ENCODE measurements around the gene PRKCA.

The PRKCA gene

DNA sequence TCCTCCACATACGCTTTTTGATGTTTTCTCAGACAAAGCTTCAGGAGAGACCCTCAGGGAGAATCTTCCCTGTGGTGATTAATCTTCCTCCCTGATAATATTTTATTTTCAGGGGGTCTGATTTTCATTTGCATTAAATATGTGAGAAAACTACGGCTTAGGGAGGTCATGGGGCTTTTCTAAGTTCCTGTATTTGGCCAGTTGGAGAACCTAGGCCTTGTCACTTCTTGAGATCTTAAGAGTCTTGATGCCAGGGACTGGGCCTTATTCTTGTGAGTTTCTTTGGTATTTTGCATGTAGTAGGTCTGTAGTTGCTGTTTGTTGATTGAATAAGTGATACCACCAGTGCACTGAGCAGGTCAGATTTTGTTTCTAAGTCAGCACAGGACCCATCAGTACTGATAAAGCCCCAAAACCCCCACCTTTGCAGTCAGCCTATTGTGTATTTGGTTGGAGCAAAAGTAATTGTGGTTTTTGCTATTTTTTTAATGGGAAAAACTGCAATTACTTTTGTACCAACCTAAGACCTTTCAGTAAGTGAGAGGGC, 130.1 kb downstream of the PRKCA start:
- no peak for ATAC-seq
- no peak for TF ChIP-seq ZNF8 (CRISPR knock-in tag; IDR thresholded peaks at IDR 0.05)
- TF ChIP-seq ZFP3 (CRISPR knock-in tag; IDR thresholded peaks at IDR 0.05): 0 out of 2 replicates have a peak, but pooled peaks have one; percentile 8

DNA sequence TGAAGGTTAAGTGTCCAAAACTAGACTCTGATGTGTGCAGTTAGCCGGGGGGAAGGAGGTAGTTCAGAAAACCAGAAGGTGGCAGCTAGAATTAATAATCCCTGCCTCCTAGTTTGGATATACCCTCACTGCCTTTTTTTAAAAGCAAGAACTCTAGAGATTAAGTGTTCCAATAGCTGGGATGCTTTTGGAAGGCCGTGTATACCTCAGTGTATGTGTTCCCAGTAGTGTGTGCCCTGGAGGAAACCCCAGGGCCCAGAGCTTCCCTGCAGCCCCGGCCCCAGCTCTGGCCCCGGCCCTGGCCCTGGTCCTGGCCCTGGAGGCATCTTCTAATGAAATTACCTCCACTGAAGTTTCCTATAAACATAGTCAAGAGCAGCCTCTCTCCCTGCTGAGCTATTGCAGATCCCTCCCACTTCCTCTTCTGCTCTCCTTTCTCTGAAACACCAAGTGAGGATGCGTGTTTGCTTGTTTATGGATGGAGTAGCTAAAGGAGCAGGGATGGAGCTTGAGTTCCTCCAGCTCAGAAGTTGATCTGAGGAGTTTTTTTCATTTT, 130.7 kb downstream of the PRKCA start:
- peak; percentile 71 for ATAC-seq
- no peak for TF ChIP-seq PPARA (CRISPR knock-in tag; IDR thresholded peaks at IDR 0.05; ENCODE audit: borderline replicate concordance)
- peak; percentile 60 for TF ChIP-seq ISL1 (CRISPR knock-in tag; IDR thresholded peaks at IDR 0.05)
- TF ChIP-seq ZNF70 (CRISPR knock-in tag; IDR thresholded peaks at IDR 0.05): no peak
- TF ChIP-seq CREB5 (CRISPR knock-in tag; IDR thresholded peaks at IDR 0.05; ENCODE audit: low read depth): no peak
- TF ChIP-seq ZFP3 (CRISPR knock-in tag; IDR thresholded peaks at IDR 0.05): peak; percentile 71
- TF ChIP-seq, protein P1, sequence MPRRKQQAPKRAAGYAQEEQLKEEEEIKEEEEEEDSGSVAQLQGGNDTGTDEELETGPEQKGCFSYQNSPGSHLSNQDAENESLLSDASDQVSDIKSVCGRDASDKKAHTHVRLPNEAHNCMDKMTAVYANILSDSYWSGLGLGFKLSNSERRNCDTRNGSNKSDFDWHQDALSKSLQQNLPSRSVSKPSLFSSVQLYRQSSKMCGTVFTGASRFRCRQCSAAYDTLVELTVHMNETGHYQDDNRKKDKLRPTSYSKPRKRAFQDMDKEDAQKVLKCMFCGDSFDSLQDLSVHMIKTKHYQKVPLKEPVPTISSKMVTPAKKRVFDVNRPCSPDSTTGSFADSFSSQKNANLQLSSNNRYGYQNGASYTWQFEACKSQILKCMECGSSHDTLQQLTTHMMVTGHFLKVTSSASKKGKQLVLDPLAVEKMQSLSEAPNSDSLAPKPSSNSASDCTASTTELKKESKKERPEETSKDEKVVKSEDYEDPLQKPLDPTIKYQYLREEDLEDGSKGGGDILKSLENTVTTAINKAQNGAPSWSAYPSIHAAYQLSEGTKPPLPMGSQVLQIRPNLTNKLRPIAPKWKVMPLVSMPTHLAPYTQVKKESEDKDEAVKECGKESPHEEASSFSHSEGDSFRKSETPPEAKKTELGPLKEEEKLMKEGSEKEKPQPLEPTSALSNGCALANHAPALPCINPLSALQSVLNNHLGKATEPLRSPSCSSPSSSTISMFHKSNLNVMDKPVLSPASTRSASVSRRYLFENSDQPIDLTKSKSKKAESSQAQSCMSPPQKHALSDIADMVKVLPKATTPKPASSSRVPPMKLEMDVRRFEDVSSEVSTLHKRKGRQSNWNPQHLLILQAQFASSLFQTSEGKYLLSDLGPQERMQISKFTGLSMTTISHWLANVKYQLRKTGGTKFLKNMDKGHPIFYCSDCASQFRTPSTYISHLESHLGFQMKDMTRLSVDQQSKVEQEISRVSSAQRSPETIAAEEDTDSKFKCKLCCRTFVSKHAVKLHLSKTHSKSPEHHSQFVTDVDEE (CRISPR knock-in tag; IDR thresholded peaks at IDR 0.05): peak; percentile 83
- TF ChIP-seq ZNF565 (CRISPR knock-in tag; conservative IDR thresholded peaks at IDR 0.05; ENCODE audit: low read depth): no peak
- peak; percentile 71; the same call in 1 of the 2 replicates for TF ChIP-seq TCF4 (CRISPR knock-in tag; IDR thresholded peaks at IDR 0.05; ENCODE audit: borderline replicate concordance)
- no peak for TF ChIP-seq BACH2 (CRISPR knock-in tag; IDR thresholded peaks at IDR 0.05; ENCODE audit: borderline replicate concordance)
- TF ChIP-seq, protein P2, sequence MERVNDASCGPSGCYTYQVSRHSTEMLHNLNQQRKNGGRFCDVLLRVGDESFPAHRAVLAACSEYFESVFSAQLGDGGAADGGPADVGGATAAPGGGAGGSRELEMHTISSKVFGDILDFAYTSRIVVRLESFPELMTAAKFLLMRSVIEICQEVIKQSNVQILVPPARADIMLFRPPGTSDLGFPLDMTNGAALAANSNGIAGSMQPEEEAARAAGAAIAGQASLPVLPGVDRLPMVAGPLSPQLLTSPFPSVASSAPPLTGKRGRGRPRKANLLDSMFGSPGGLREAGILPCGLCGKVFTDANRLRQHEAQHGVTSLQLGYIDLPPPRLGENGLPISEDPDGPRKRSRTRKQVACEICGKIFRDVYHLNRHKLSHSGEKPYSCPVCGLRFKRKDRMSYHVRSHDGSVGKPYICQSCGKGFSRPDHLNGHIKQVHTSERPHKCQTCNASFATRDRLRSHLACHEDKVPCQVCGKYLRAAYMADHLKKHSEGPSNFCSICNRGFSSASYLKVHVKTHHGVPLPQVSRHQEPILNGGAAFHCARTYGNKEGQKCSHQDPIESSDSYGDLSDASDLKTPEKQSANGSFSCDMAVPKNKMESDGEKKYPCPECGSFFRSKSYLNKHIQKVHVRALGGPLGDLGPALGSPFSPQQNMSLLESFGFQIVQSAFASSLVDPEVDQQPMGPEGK (CRISPR knock-in tag; IDR thresholded peaks at IDR 0.05; ENCODE audit: borderline replicate concordance): no peak
- peak; percentile 66; the same call in 1 of the 2 replicates for TF ChIP-seq CSDC2 (CRISPR knock-in tag; IDR thresholded peaks at IDR 0.05)
- TF ChIP-seq ZNF8 (CRISPR knock-in tag; IDR thresholded peaks at IDR 0.05): 0 out of 2 replicates have a peak, but pooled peaks have one; percentile 9
- no peak for TF ChIP-seq POU6F1 (CRISPR knock-in tag; IDR thresholded peaks at IDR 0.05; ENCODE audit: borderline replicate concordance, low read depth)
- TF ChIP-seq OSR1 (CRISPR knock-in tag; IDR thresholded peaks at IDR 0.05): no peak
- TF ChIP-seq ESRRG (CRISPR knock-in tag; IDR thresholded peaks at IDR 0.05): no peak
- TF ChIP-seq CSRNP3 (CRISPR knock-in tag; IDR thresholded peaks at IDR 0.05): no peak; the same call in 1 of the 2 replicates
- no peak for TF ChIP-seq ZC3H10 (CRISPR knock-in tag; IDR thresholded peaks at IDR 0.05)
- TF ChIP-seq ARNTL (CRISPR knock-in tag; IDR thresholded peaks at IDR 0.05; ENCODE audit: borderline replicate concordance, low read depth): no peak
- no peak for TF ChIP-seq TOX (CRISPR knock-in tag; IDR thresholded peaks at IDR 0.05; ENCODE audit: borderline replicate concordance)
- TF ChIP-seq ZFP30 (CRISPR knock-in tag; IDR thresholded peaks at IDR 0.05): no peak
- no peak for TF ChIP-seq GLIS3 (CRISPR knock-in tag; IDR thresholded peaks at IDR 0.05)
- peak; percentile 92 for TF ChIP-seq SNAI2 (CRISPR knock-in tag; IDR thresholded peaks at IDR 0.05)
- no peak for TF ChIP-seq RARB (CRISPR knock-in tag; IDR thresholded peaks at IDR 0.05)
